Naive thymus-derived CD4-positive, alpha-beta T cell (primary cell): ENCODE results near the gene NUTM2F. TPM values are rescaled to one million over a fixed set of nuclear protein-coding genes. Genes with fewer than 3 reads are reported as not detected.
A peak's percentile ranks its signal among the peaks of the same experiment; 100 is the strongest.
"Not testable (repeated sequence)": the region's sequence is repeated elsewhere in the genome, so short reads cannot be mapped to it uniquely, and the experiment has no call there.

Source experiments
- ATAC-seq: fragments of 150-1000 bp; cut with Tn5 transposase; 2 replicates; pipeline ENCODE4 v1.10.0; 2021; ENCODE audit warnings: mild to moderate bottlenecking, moderate library complexity
- CTCF ChIA-PET: fragments of 350-600 bp; sonication (Branson Sonifier 250); formaldehyde crosslinking; loops from one replicate; lab custom pipeline; 2021; ENCODE audit warnings: antibody characterized with exemption; lab: Charles Lee
- POLR2A ChIA-PET: fragments of 350-600 bp; sonication (Branson Sonifier 250); formaldehyde crosslinking; loops from one replicate; lab custom pipeline; 2021; ENCODE audit warnings: antibody characterized with exemption, inconsistent platforms; lab: Charles Lee
- DNase-seq, 9 donors: peaks; one replicate each; pipeline versions ENCODE4 v3.0.0 to v3.0.0-alpha.2; 2020 to 2022; ENCODE audit warnings: mixed read lengths in 1 of 9
- H3K27ac ChIP-seq: one replicate; pipeline ENCODE4 v1.7.0; 2013; ENCODE audit warnings: mild to moderate bottlenecking, low read depth, low read length, moderate library complexity
- H3K27me3 ChIP-seq, 2 donors: one replicate each; pipeline ENCODE4 v1.7.0; 2013; ENCODE audit warnings: low read length in 2 of 2, mild to moderate bottlenecking in 2 of 2, moderate library complexity in 2 of 2; ENCODE audit not compliant: control insufficient read depth in 2 of 2, insufficient read depth in 2 of 2
- H3K36me3 ChIP-seq, 3 experiments: 1 replicate in 2 of 3; 2 replicates in 1 of 3; pipeline ENCODE4 v1.7.0; 2013; ENCODE audit warnings: low read length in 3 of 3, mild to moderate bottlenecking in 3 of 3, moderate library complexity in 1 of 3; ENCODE audit not compliant: insufficient read depth in 3 of 3, control insufficient read depth in 2 of 3
- H3K4me1 ChIP-seq, 2 donors: one replicate each; pipeline ENCODE4 v1.7.0; 2013; ENCODE audit warnings: low read length in 2 of 2, mild to moderate bottlenecking in 2 of 2, moderate library complexity in 1 of 2; ENCODE audit not compliant: control insufficient read depth in 2 of 2, insufficient read depth in 2 of 2
- H3K4me3 ChIP-seq: 2 replicates; pipeline ENCODE4 v1.7.0; 2013; ENCODE audit warnings: mild to moderate bottlenecking, low read length
- H3K9me3 ChIP-seq, 3 experiments: 1 replicate in 2 of 3; 2 replicates in 1 of 3; pipeline ENCODE4 v1.7.0; 2013; ENCODE audit warnings: low read length in 3 of 3; ENCODE audit not compliant: control insufficient read depth in 2 of 3
- H3K27ac Mint-ChIP-seq, 9 donors: one replicate each; pipeline ENCODE4 v1.8.0; 2020 to 2022; ENCODE audit warnings: mixed read lengths in 9 of 9, mild to moderate bottlenecking in 8 of 9, moderate library complexity in 5 of 9, inconsistent platforms in 2 of 9
- H3K27me3 Mint-ChIP-seq, 5 donors: one replicate each; pipeline ENCODE4 v1.8.0; 2021 to 2022; ENCODE audit warnings: mixed read lengths in 5 of 5, mild to moderate bottlenecking in 1 of 5
- H3K36me3 Mint-ChIP-seq, 5 donors: one replicate each; pipeline ENCODE4 v1.8.0; 2020 to 2022; ENCODE audit warnings: mixed read lengths in 5 of 5, mild to moderate bottlenecking in 3 of 5, inconsistent platforms in 1 of 5
- H3K4me1 Mint-ChIP-seq, 7 donors: one replicate each; pipeline ENCODE4 v1.8.0; 2020 to 2022; ENCODE audit warnings: mixed read lengths in 7 of 7, mild to moderate bottlenecking in 3 of 7, inconsistent platforms in 1 of 7
- H3K4me3 Mint-ChIP-seq, 10 donors: one replicate each; pipeline ENCODE4 v1.8.0; 2020 to 2022; ENCODE audit warnings: mild to moderate bottlenecking in 10 of 10, mixed read lengths in 10 of 10, moderate library complexity in 6 of 10, inconsistent platforms in 2 of 10
- H3K9me3 Mint-ChIP-seq, 11 donors: one replicate each; pipeline ENCODE4 v1.8.0; 2020 to 2022; ENCODE audit warnings: mixed read lengths in 11 of 11, mild to moderate bottlenecking in 4 of 11, inconsistent platforms in 1 of 11, moderate library complexity in 1 of 11
- intact Hi-C, 2 donors: fragments of 100-400 bp; cut with micrococcal nuclease; formaldehyde crosslinking; loops; one replicate each; pipeline ENCODE4 v1.15.1; 2023
- polyA plus RNA-seq, 2 donors: library from polyadenylated mRNA; unstranded; fragments of 300-500 nt; fragmentation: Illumina TruSeq; gene quantifications; one replicate each; pipeline ENCODE4 v1.2.3, GENCODE V29; 2021
- total RNA-seq, 6 experiments: library from RNA in 5 of 6; stranded (reverse) in 5 of 6; gene quantifications; 1 replicate in 5 of 6; 2 replicates in 1 of 6; pipeline ENCODE4 v1.2.3 and lab custom pipeline; 2021 to 2026

The NUTM2F gene
- total and polyA plus RNA-seq, 7 experiments from 2014 or later = not detected

GRCh38 chr9:94277029-94277428 is 51.4 kb downstream of the NUTM2F start:
- H3K4me1 Mint-ChIP-seq = peaks cover 5 to 40% (median 25%) of the 10 kb centered on the region in 7 donors
- POLR2A ChIA-PET, CTCF ChIA-PET: not testable (repeated sequence)

GRCh38 chr9:94270009-94270408 is 58.4 kb downstream of the NUTM2F start:
- Histone ChIP-seq H3K27me3 (no peaks in the 10 kb centered on the region), H3K36me3 (peaks cover 0 to 6% (median 0%) of the 10 kb centered on the region in 3 experiments), H3K9me3 (peaks cover 0 to 8% (median 0%) of the 10 kb centered on the region in 3 experiments), H3K4me3 (no peak overlapping the region), H3K4me1 (no peaks in the 10 kb centered on the region), H3K27ac (no peak overlapping the region)
- CTCF ChIA-PET = no interaction called here
- ATAC-seq (no peak), DNase-seq (no peak)
- Mint-ChIP-seq H3K4me1 (peaks cover 2 to 36% (median 31%) of the 10 kb centered on the region in 7 donors), H3K9me3 (peaks cover 0 to 15% (median 3%) of the 10 kb centered on the region in 11 donors), H3K4me3 (no peak overlapping the region), H3K36me3 (peaks cover 5 to 37% (median 27%) of the 10 kb centered on the region in 5 donors), H3K27me3 (no peaks in the 10 kb centered on the region), H3K27ac (no peak overlapping the region)
- intact Hi-C loops = no loop called here
- POLR2A ChIA-PET = no interaction called here

More at GRCh38 chr9:94277029-94277428, 51.4 kb downstream of the NUTM2F start:
- Mint-ChIP-seq H3K9me3 (peaks cover 0 to 21% (median 4%) of the 10 kb centered on the region in 11 donors), H3K36me3 (peaks cover 28 to 75% (median 58%) of the 10 kb centered on the region in 5 donors)
- H3K27me3 Mint-ChIP-seq, intact Hi-C loops, ATAC-seq, H3K9me3 ChIP-seq, H3K4me3 Mint-ChIP-seq, H3K27me3 ChIP-seq, H3K4me3 ChIP-seq, H3K4me1 ChIP-seq, DNase-seq, H3K27ac Mint-ChIP-seq: not testable (repeated sequence)
- Histone ChIP-seq H3K36me3 (peaks cover 0 to 40% (median 3%) of the 10 kb centered on the region in 3 experiments), H3K27ac (peak overlapping the region; percentile 13)

- H3K4me3 Mint-ChIP-seq = no peak overlapping the region
- no peak overlapping the region for H3K27ac ChIP-seq
- peaks cover 0 to 8% (median 0%) of the 10 kb centered on the region in 3 experiments for H3K9me3 ChIP-seq
- ChIA-PET POLR2A (no interaction called here), CTCF (interaction anchor here (1.2 kb wide), 1 partner anchor 205 kb away, joined by 5 read pairs; no protein-coding TSS in a partner anchor)
- peaks cover 0 to 15% (median 3%) of the 10 kb centered on the region in 11 donors for H3K9me3 Mint-ChIP-seq
- no peak for ATAC-seq
- intact Hi-C loops = no loop called here
- H3K27ac Mint-ChIP-seq = no peak overlapping the region
- no peaks in the 10 kb centered on the region for H3K36me3 ChIP-seq
- H3K27me3 Mint-ChIP-seq = no peaks in the 10 kb centered on the region
- peaks cover 0 to 39% (median 34%) of the 10 kb centered on the region in 7 donors for H3K4me1 Mint-ChIP-seq
- no peaks in the 10 kb centered on the region for H3K27me3 ChIP-seq
- no peak for DNase-seq
- peaks cover 5 to 39% (median 26%) of the 10 kb centered on the region in 5 donors for H3K36me3 Mint-ChIP-seq
- no peaks in the 10 kb centered on the region for H3K4me1 ChIP-seq
- H3K4me3 ChIP-seq = no peak overlapping the region
Observed at GRCh38 chr9:94269264-94269663, 59.2 kb downstream of the NUTM2F start.

Other genes with a start within 250 kb of the NUTM2F start
- 1 to 10 TPM; 4.1 to 8.5 (median 4.7) TPM for gene PTPDC1, start 244.2 kb downstream of the NUTM2F start, total RNA-seq
- gene PTPDC1, start 244.2 kb downstream of the NUTM2F start, polyA plus RNA-seq = 1 to 10 TPM; 2.5 to 3.5 TPM
- gene ZNF169, start 69.3 kb downstream of the NUTM2F start, total RNA-seq = 10 to 100 TPM in 3 of 5 experiments, 1 to 10 TPM in 2; 5.0 to 28.4 (median 12.9) TPM
- 1 to 10 TPM; 4.5 to 4.8 TPM for gene ZNF169, start 69.3 kb downstream of the NUTM2F start, polyA plus RNA-seq
- gene PCAT7, start 226.4 kb upstream of the NUTM2F start, total RNA-seq = under 1 TPM in 1 of 5 experiments, not detected in 4; 0.27 TPM
- gene PCAT7, start 226.4 kb upstream of the NUTM2F start, polyA plus RNA-seq = not detected